Measurements from ENCODE around the gene ZNF839.
A peak's percentile ranks its signal among the peaks of the same experiment; 100 is the strongest.

Gene ZNF839

DNA sequence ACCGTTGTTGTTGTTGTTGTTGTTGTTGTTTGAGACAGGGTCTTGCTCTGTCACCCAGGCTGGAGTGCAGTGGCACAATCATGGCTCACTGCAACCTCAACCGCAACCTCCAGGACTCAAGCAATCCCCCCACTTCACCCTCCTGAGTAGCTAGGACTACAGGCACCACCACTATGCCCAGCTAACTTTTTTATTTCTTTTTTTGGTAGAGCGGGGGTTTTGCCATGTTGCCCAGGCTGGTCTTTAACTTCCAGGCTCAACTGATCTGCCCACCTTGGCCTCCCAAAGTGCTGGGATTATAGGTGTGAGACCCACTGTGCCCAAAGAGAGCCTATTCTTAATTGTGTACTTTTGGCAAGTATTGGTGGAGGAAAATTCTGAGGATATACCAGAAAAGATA, 40.3 kb upstream of the ZNF839 start:
- no peak overlapping the region for H2BK5ac ChIP-seq (ENCODE audit: low read length)
- no peak overlapping the region for H3K27ac ChIP-seq (ENCODE audit: low read depth, low read length)
- no peak overlapping the region for H3K56ac ChIP-seq (ENCODE audit: low read length)
- no peaks in the 10 kb centered on the region for H3K79me1 ChIP-seq (ENCODE audit: low read length)
- H3K4ac ChIP-seq (ENCODE audit: low read depth, low read length), result no peak overlapping the region
- no peak overlapping the region for H2AK5ac ChIP-seq (ENCODE audit: low read length)
- H3K36me3 ChIP-seq (ENCODE audit: control insufficient read depth, insufficient read depth, low read length), result no peaks in the 10 kb centered on the region
- DNase-seq, result no peak
- no peak overlapping the region for H4K5ac ChIP-seq (ENCODE audit: low read length)
- H3K4me3 ChIP-seq (ENCODE audit: low read length), result no peak overlapping the region
- no peak overlapping the region for H3K18ac ChIP-seq (ENCODE audit: low read length)
- no peak overlapping the region for H3K23ac ChIP-seq (ENCODE audit: low read length)
- H3K4me2 ChIP-seq (ENCODE audit: low read length), result no peak overlapping the region
- H2BK120ac ChIP-seq (ENCODE audit: low read depth, low read length), result no peak overlapping the region
- no peaks in the 10 kb centered on the region for H3K79me2 ChIP-seq (ENCODE audit: control insufficient read depth, insufficient read depth, low read length)
- H2BK15ac ChIP-seq (replicated peaks; ENCODE audit: low read depth), result no peak overlapping the region
- H3K4me1 ChIP-seq (ENCODE audit: control insufficient read depth, low read depth, low read length), result no peaks in the 10 kb centered on the region
- H4K8ac ChIP-seq (ENCODE audit: low read depth, low read length), result no peak overlapping the region
- H3K27me3 ChIP-seq (ENCODE audit: insufficient read depth, low read length, poor library complexity), result no peaks in the 10 kb centered on the region
- H3K9ac ChIP-seq (ENCODE audit: low read length), result no peak overlapping the region
- no CpG with 5 or more reads among the region's 3 CpGs for WGBS (ENCODE audit: extremely low coverage, insufficient coverage, low lambda C conversion rate)

DNA sequence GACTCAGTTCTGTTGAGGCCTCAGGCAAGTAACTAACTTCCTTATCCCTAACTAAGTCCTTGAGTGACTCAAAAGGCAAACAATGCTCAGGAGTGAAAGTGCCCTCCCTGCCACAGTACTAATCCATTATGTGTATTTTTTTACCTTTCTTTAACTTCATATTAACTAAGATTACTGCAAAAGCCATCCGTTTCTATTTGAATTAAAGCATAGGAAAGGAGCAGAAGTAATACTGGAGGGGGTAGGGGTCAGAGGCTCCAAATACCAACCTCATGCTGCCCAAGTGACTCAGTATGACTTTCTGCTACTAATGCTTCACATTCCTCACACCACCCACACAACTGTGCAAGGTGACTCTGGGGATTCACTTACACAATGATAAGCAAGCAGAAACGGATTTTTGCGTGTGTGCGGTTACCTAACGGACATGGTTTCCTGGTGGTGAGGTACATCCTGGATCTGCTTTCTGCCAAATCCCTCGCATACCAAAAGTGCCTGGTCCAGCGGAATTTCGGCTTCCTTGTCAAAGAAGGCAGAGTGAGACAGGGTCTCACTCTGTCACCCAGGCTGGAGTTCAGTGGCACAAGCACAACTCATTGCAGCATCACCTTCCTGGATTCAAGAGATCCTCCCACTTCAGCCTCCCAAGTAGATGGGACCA, 39.7 kb upstream of the ZNF839 start:
- no peak overlapping the region for H3K18ac ChIP-seq (ENCODE audit: low read length)
- no peaks in the 10 kb centered on the region for H3K4me1 ChIP-seq (ENCODE audit: control insufficient read depth, low read depth, low read length)
- no peak overlapping the region for H3K4ac ChIP-seq (ENCODE audit: low read depth, low read length)
- H3K27ac ChIP-seq (ENCODE audit: low read depth, low read length), result no peak overlapping the region
- peak; percentile 15 for DNase-seq
- H2BK120ac ChIP-seq (ENCODE audit: low read depth, low read length), result no peak overlapping the region
- no peak overlapping the region for H2AK5ac ChIP-seq (ENCODE audit: low read length)
- no peak overlapping the region for H3K9ac ChIP-seq (ENCODE audit: low read length)
- H3K27me3 ChIP-seq (ENCODE audit: insufficient read depth, low read length, poor library complexity), result no peaks in the 10 kb centered on the region
- no peak overlapping the region for H3K4me3 ChIP-seq (ENCODE audit: low read length)
- WGBS (ENCODE audit: extremely low coverage, insufficient coverage, low lambda C conversion rate), result no CpG with 5 or more reads among the region's 8 CpGs
- H3K23ac ChIP-seq (ENCODE audit: low read length), result no peak overlapping the region
- H3K79me2 ChIP-seq (ENCODE audit: control insufficient read depth, insufficient read depth, low read length), result no peaks in the 10 kb centered on the region
- no peaks in the 10 kb centered on the region for H3K79me1 ChIP-seq (ENCODE audit: low read length)
- no peak overlapping the region for H2BK15ac ChIP-seq (replicated peaks; ENCODE audit: low read depth)
- H4K8ac ChIP-seq (ENCODE audit: low read depth, low read length), result no peak overlapping the region
- H3K4me2 ChIP-seq (ENCODE audit: low read length), result no peak overlapping the region
- no peak overlapping the region for H2BK5ac ChIP-seq (ENCODE audit: low read length)
- no peaks in the 10 kb centered on the region for H3K36me3 ChIP-seq (ENCODE audit: control insufficient read depth, insufficient read depth, low read length)
- H3K56ac ChIP-seq (ENCODE audit: low read length), result no peak overlapping the region
- no peak overlapping the region for H4K5ac ChIP-seq (ENCODE audit: low read length)

DNA sequence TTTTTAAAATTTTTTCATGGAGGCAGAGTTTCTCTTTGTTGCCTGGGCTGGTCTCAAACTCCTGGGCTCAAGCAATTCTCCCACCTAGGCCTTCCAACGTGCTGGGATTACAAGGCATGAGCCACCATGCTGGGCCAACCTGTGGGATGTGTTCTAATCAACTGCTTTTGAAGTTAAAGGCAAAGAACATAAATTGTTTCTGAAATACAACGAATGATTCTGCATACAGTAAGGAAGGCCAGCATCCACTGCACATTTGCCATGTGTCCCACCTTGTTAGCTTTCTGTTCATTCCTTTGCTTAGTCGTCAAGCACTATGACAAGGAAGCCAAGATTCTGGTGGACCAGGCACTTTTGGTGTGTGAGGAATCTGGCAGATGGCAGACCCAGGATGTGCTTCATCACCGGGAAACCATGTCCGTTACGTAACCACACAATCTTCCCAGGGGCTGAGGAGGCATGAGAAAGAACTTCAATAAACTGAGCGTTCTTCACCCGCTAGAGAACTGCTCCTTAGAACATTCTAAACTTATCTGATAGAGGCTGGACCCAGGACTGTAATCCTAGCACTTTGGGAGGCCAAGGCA, 39.1 kb upstream of the ZNF839 start:
- no CpG with 5 or more reads among the region's 8 CpGs for WGBS (ENCODE audit: extremely low coverage, insufficient coverage, low lambda C conversion rate)

DNA sequence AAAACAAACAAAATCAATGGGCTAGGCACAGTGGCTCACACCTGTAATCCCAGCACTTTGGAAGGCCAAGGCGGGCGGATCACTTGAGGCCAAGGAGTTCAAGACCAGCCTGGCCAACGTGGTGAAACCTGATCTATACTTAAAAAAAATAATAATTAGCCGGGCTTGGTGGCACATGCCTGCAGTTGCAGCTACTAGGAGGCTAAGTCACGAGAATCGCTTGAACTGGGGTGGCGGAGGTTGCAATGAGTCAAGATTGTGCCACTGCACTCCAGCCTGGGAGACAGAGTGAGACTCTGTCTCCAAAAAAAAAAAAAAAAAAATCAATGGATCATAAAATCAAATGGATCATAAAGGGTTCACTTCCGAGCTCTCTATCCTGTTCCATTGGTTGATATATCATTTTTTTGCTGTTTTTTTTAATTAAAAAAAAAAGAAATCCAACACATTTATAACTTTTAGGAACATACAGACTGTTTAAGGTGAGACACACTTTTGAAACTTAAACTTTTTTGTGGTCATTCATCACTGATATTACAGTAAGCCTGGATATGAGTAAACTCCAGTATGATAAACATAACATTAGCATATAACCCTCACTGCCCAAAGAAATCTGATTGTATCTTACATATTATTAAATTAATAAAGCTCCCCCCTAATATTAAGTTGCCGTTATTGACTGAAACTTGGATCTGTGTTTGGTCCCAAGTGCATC, 36.6 kb upstream of the ZNF839 start:
- no peak overlapping the region for H2BK5ac ChIP-seq (ENCODE audit: low read length)
- no peak overlapping the region for H3K27ac ChIP-seq (ENCODE audit: low read depth, low read length)
- H3K18ac ChIP-seq (ENCODE audit: low read length), result no peak overlapping the region
- WGBS (ENCODE audit: extremely low coverage, insufficient coverage, low lambda C conversion rate), result no CpG with 5 or more reads among the region's 9 CpGs
- H3K9ac ChIP-seq (ENCODE audit: low read length), result no peak overlapping the region
- H2BK15ac ChIP-seq (replicated peaks; ENCODE audit: low read depth), result no peak overlapping the region
- H3K79me1 ChIP-seq (ENCODE audit: low read length), result no peaks in the 10 kb centered on the region
- no peak overlapping the region for H3K23ac ChIP-seq (ENCODE audit: low read length)
- no peaks in the 10 kb centered on the region for H3K27me3 ChIP-seq (ENCODE audit: insufficient read depth, low read length, poor library complexity)
- no peaks in the 10 kb centered on the region for H3K36me3 ChIP-seq (ENCODE audit: control insufficient read depth, insufficient read depth, low read length)
- H4K8ac ChIP-seq (ENCODE audit: low read depth, low read length), result no peak overlapping the region
- H3K4me2 ChIP-seq (ENCODE audit: low read length), result no peak overlapping the region
- H3K4me1 ChIP-seq (ENCODE audit: control insufficient read depth, low read depth, low read length), result no peaks in the 10 kb centered on the region
- no peak overlapping the region for H2AK5ac ChIP-seq (ENCODE audit: low read length)
- no peak overlapping the region for H4K5ac ChIP-seq (ENCODE audit: low read length)
- H3K4me3 ChIP-seq (ENCODE audit: low read length), result no peak overlapping the region
- no peak for DNase-seq
- H3K79me2 ChIP-seq (ENCODE audit: control insufficient read depth, insufficient read depth, low read length), result no peaks in the 10 kb centered on the region
- H3K4ac ChIP-seq (ENCODE audit: low read depth, low read length), result no peak overlapping the region
- no peak overlapping the region for H2BK120ac ChIP-seq (ENCODE audit: low read depth, low read length)
- no peak overlapping the region for H3K56ac ChIP-seq (ENCODE audit: low read length)

More for the DNA sequence above, 39.1 kb upstream of the ZNF839 start:
- Histone ChIP-seq H3K27ac (ENCODE audit: low read depth, low read length) (no peak overlapping the region), H3K4me2 (ENCODE audit: low read length) (no peak overlapping the region), H2AK5ac (ENCODE audit: low read length) (no peak overlapping the region), H4K8ac (ENCODE audit: low read depth, low read length) (no peak overlapping the region), H3K27me3 (ENCODE audit: insufficient read depth, low read length, poor library complexity) (no peaks in the 10 kb centered on the region), H3K56ac (ENCODE audit: low read length) (no peak overlapping the region), H4K5ac (ENCODE audit: low read length) (no peak overlapping the region), H3K4ac (ENCODE audit: low read depth, low read length) (no peak overlapping the region), H3K4me1 (ENCODE audit: control insufficient read depth, low read depth, low read length) (no peaks in the 10 kb centered on the region), H3K23ac (ENCODE audit: low read length) (no peak overlapping the region), H3K4me3 (ENCODE audit: low read length) (no peak overlapping the region), H2BK120ac (ENCODE audit: low read depth, low read length) (no peak overlapping the region), H2BK15ac (replicated peaks; ENCODE audit: low read depth) (no peak overlapping the region), H2BK5ac (ENCODE audit: low read length) (no peak overlapping the region), H3K9ac (ENCODE audit: low read length) (no peak overlapping the region), H3K18ac (ENCODE audit: low read length) (no peak overlapping the region), H3K79me2 (ENCODE audit: control insufficient read depth, insufficient read depth, low read length) (no peaks in the 10 kb centered on the region), H3K36me3 (ENCODE audit: control insufficient read depth, insufficient read depth, low read length) (no peaks in the 10 kb centered on the region), H3K79me1 (ENCODE audit: low read length) (no peaks in the 10 kb centered on the region)
- DNase-seq, result no peak

DNA sequence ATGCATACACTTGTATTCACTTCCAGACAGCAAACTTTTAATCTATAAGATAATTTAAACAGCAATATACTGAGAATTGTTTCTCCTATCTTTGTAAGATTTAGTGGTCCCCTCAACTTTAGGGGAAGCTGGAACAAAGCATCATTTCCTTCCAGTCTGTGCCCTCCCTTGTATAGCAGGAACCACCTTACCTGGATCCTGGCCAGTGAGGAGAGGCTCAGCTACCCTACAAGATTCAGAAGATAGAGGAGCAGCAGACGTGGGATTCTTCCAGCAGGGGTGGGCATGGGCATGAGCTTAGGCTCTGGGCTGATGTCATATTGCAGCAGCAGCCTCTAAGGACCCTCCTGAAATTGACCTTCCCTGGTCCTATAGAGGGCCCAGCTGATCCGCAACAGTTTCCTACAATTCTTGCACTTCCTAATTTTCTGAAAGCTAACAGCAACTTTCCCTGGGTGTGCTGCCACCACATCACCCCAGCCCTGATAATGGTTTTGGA, 35.9 kb upstream of the ZNF839 start:
- Histone ChIP-seq H3K4me1 (ENCODE audit: control insufficient read depth, low read depth, low read length) (no peaks in the 10 kb centered on the region), H4K8ac (ENCODE audit: low read depth, low read length) (no peak overlapping the region), H3K18ac (ENCODE audit: low read length) (no peak overlapping the region), H3K4ac (ENCODE audit: low read depth, low read length) (no peak overlapping the region), H3K9ac (ENCODE audit: low read length) (no peak overlapping the region), H3K4me2 (ENCODE audit: low read length) (no peak overlapping the region), H4K5ac (ENCODE audit: low read length) (no peak overlapping the region), H2BK120ac (ENCODE audit: low read depth, low read length) (no peak overlapping the region), H3K79me1 (ENCODE audit: low read length) (no peaks in the 10 kb centered on the region), H2BK15ac (replicated peaks; ENCODE audit: low read depth) (no peak overlapping the region), H3K56ac (ENCODE audit: low read length) (no peak overlapping the region), H2AK5ac (ENCODE audit: low read length) (no peak overlapping the region), H3K79me2 (ENCODE audit: control insufficient read depth, insufficient read depth, low read length) (no peaks in the 10 kb centered on the region), H3K23ac (ENCODE audit: low read length) (no peak overlapping the region), H2BK5ac (ENCODE audit: low read length) (no peak overlapping the region), H3K4me3 (ENCODE audit: low read length) (no peak overlapping the region), H3K36me3 (ENCODE audit: control insufficient read depth, insufficient read depth, low read length) (no peaks in the 10 kb centered on the region), H3K27me3 (ENCODE audit: insufficient read depth, low read length, poor library complexity) (no peaks in the 10 kb centered on the region), H3K27ac (ENCODE audit: low read depth, low read length) (no peak overlapping the region)
- peak; percentile 28 for DNase-seq
- WGBS (ENCODE audit: extremely low coverage, insufficient coverage, low lambda C conversion rate), result no CpG with 5 or more reads among the region's 2 CpGs
